Measurements from ENCODE around the gene MGAT5.
"Not testable (repeated sequence)": the region's sequence is repeated elsewhere in the genome, so short reads cannot be mapped to it uniquely, and the experiment has no call there.

Gene MGAT5

DNA sequence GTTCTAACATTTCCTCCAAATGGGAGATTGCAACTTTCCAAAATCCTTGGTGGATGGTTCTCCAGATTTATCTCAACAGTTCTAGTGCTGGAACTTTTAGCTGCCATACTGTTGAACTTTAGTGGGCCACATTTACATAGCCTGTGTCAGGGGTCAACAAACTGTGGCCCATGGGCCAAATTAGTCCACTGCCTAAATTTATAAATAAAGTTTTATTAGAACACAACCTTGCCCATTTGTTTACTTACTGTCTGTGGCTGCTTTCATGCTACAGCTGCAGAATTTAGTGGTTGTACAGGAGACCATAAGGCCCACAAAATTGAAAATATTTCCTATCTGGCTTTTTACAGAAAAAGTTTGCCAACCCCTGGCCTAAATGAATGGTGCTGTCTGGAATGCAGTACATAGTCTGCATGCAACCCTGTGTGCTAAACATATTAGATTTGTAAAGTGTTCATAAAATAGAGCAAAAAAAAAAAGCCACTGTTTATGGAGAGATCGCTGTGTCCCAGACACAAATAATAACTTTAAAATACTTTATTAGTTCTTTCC lies 30.3 kb downstream of the MGAT5 start:
- Histone ChIP-seq H3K9ac (ENCODE audit: low read depth, low read length) (no peak overlapping the region), H3K9me3 (ENCODE audit: control insufficient read depth, insufficient read depth, low read length) (no peaks in the 10 kb centered on the region), H3K4me1 (ENCODE audit: insufficient read depth, low read length) (no peaks in the 10 kb centered on the region), H3K36me3 (ENCODE audit: insufficient read depth, low read length) (no peaks in the 10 kb centered on the region)

DNA sequence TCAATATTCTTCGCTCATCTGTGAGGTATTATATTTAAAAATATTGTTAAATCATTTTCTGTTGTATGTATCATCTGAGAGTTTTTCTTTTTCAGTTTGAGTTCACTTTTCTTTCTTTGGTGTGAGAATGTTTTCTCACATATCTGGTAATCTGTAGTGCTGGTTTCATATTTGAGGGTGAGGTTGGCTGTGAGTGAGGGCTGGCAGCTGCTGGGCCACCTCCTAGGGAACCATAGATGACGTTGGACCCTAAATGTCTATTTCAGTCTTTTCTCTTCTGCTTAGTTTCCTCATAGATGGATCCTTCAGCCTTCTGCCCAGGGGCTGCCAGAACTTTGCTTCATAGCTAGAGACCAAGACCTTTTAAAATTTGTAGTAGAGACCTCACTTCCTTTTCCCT lies 33.5 kb downstream of the MGAT5 start:
- no peaks in the 10 kb centered on the region for H3K9me3 ChIP-seq (ENCODE audit: control insufficient read depth, insufficient read depth, low read length)
- H3K9ac ChIP-seq (ENCODE audit: low read depth, low read length) = no peak overlapping the region
- no peaks in the 10 kb centered on the region for H3K4me1 ChIP-seq (ENCODE audit: insufficient read depth, low read length)
- no peaks in the 10 kb centered on the region for H3K36me3 ChIP-seq (ENCODE audit: insufficient read depth, low read length)

DNA sequence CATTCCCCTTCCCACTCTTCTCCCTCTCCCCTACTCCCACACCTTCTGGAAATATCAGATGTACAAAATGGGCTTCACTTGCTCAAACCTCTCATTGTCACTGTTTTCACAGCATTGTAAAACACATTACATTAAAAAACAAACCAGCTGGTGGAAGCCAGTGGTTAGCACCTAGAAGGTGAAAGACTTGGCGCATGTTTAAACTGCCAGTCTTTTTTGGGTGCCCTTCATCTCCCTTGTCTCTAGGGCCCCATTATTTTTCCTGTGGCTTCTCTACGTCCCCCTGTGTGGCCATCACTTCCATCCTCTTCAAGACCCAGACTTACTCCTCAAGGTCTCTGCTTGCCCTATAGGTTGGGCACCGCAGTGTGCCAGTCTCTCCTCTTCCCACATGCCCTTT lies 34.9 kb downstream of the MGAT5 start:
- no peaks in the 10 kb centered on the region; the same call in 1 of the 2 replicates for H3K4me1 ChIP-seq (ENCODE audit: insufficient read depth, low read length)

DNA sequence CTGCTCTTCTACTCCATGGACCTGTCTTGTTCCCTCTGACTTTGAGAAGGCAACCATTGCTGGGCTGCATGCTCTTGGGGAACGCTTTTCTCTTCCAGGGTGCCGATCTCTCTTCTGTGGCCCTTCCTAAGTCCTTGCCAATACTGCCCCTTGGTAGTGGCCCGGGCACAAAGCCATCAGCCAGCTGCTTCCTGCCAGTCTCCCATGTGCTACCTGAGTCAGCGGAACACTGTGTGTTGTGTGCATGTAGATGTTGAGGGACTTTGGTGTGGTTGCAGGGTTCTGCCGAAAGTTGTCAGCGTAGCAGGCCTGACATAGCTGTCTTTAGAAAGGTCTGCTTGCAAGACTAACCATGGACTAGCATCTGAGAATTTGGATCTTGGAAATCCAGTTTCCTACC lies 35.4 kb downstream of the MGAT5 start:
- Histone ChIP-seq H3K36me3 (ENCODE audit: insufficient read depth, low read length) (no peaks in the 10 kb centered on the region), H3K9ac (ENCODE audit: low read depth, low read length) (no peak overlapping the region), H3K4me1 (ENCODE audit: insufficient read depth, low read length) (no peaks in the 10 kb centered on the region; the same call in 1 of the 2 replicates), H3K9me3 (ENCODE audit: control insufficient read depth, insufficient read depth, low read length) (no peaks in the 10 kb centered on the region)

More for the DNA sequence above, 34.9 kb downstream of the MGAT5 start:
- Histone ChIP-seq H3K9ac (ENCODE audit: low read depth, low read length) (no peak overlapping the region), H3K9me3 (ENCODE audit: control insufficient read depth, insufficient read depth, low read length) (no peaks in the 10 kb centered on the region), H3K36me3 (ENCODE audit: insufficient read depth, low read length) (no peaks in the 10 kb centered on the region)

DNA sequence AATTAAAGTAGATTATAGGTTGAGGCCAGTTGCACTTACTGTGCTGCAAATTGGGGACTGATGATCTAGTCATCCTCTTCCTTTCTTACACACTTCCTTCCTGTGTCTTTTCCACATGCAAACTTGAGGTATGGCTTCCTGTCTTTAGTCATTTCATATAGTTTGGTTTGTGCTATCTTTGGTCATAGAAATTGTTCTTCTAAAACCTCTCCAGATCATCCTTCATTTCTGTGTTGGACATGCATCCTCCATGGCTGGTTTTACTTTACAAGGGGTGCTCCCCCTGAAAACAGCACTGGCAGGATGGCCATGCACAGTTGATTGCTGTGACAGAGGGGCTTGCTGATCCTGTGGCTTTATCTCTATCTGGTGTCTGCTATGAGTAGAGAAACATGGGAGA lies 36.5 kb downstream of the MGAT5 start:
- Histone ChIP-seq H3K9ac (ENCODE audit: low read depth, low read length) (no peak overlapping the region), H3K9me3 (ENCODE audit: control insufficient read depth, insufficient read depth, low read length) (no peaks in the 10 kb centered on the region), H3K4me1 (ENCODE audit: insufficient read depth, low read length) (no peaks in the 10 kb centered on the region; the same call in 1 of the 2 replicates), H3K36me3 (ENCODE audit: insufficient read depth, low read length) (no peaks in the 10 kb centered on the region)

DNA sequence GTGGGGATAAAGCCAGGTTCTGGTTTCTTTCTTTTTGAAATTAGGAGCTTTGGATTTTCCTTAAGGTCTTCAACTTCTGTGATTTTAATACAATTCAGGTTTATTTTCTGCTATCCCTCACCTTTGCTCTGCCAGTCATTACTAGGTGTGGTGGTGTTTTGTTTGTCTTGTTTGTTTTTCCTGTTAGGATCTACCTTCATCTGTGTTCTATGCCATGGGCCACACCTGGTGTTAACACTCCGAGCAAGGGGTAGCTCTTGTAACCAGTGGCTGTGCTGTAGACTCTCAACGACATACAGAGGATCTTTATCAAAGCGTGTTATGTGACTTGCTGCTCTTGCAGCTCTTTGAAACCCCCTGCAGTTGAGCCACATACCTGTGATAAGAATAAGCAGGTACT lies 38.6 kb downstream of the MGAT5 start:
- Histone ChIP-seq H3K9me3 (ENCODE audit: control insufficient read depth, insufficient read depth, low read length) (no peaks in the 10 kb centered on the region), H3K36me3 (ENCODE audit: insufficient read depth, low read length) (no peaks in the 10 kb centered on the region), H3K9ac (ENCODE audit: low read depth, low read length) (no peak overlapping the region), H3K4me1 (ENCODE audit: insufficient read depth, low read length) (no peaks in the 10 kb centered on the region; the same call in 1 of the 2 replicates)

DNA sequence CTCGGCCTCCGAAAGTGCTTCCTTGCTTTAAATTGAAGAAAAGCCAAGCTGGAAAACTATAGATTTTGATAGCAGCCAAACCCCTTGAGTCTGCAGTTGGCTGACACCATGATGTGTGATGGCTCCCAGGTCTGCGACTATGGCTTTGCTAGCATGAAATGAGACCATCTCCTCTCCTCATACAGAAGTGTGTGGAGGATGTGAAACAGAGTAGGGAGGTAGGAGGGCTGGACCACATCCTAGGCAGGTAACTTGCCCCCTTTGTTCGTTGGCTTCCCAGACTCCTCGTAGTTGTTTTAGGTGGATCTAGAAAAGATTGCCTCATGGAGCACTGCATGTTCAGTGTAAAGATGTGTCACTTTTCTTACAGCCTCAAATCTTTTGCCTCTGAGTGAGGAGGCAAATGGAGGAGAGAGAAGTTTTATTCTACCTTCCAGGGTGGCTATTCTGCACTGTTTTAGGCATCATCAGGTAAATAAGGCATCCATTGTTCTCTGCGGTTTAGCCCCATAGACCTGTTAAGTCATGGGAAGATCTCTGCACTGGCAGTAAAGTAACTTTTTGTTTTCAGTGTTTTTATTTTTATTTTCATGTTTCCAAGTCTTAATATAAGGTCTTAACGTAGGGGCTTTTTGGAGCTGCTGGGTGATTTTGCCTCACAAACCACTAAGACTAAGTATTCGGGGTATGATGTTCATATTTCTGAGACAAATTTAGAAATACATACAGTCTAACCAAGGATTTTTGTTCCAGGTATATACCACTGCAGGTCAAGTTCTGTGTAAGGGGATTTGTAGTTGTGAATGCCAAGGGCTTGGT lies 40.1 kb downstream of the MGAT5 start:
- no peaks in the 10 kb centered on the region for H3K9me3 ChIP-seq (ENCODE audit: control insufficient read depth, insufficient read depth, low read length)
- no peak overlapping the region for H3K9ac ChIP-seq (ENCODE audit: low read depth, low read length)
- H3K36me3 ChIP-seq (ENCODE audit: insufficient read depth, low read length) = no peaks in the 10 kb centered on the region
- no peaks in the 10 kb centered on the region; the same call in 1 of the 2 replicates for H3K4me1 ChIP-seq (ENCODE audit: insufficient read depth, low read length)

DNA sequence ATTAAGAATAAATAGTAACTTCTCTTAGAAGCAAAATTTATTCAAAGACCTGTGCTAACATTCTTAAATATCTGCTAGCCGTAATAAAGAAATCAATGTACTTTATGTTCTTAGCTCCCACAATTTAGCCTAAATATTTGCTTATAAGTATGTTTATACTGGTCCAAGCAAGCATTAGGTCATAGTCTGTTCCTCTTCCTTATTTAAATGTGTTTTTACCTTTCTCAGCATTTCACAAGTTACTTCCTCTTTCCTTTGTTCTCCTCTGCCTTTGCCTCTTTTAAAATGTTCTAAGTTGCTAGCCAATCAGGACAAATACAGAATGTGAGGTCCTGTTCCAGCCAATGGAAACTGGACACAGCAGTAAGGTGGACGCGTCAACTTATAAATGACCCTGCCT lies 40.7 kb downstream of the MGAT5 start:
- H3K9me3 ChIP-seq (ENCODE audit: control insufficient read depth, insufficient read depth, low read length); H3K4me1 ChIP-seq (ENCODE audit: insufficient read depth, low read length); H3K9ac ChIP-seq (ENCODE audit: low read depth, low read length); H3K36me3 ChIP-seq (ENCODE audit: insufficient read depth, low read length): not testable (repeated sequence)

DNA sequence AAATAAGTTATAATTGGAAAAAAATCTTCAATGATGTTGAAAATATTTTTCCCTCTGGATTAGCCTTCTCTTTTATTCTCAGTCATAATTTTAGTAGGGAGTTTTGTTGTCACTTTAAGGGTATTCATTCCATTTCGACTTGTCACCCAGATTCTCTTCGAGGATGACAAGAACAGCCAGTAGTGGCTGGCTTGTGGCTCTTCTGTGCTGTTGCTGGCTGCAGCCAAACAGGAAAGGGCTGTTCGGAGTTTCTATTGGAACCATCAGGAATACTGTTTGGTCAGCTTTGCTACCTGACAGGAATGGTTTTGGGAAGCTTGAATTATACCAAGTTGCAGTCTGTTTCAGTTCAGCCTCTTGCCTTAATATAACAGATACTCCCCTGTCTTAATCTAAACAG lies 41.6 kb downstream of the MGAT5 start:
- no peaks in the 10 kb centered on the region for H3K36me3 ChIP-seq (ENCODE audit: insufficient read depth, low read length)
- H3K4me1 ChIP-seq (ENCODE audit: insufficient read depth, low read length) = no peaks in the 10 kb centered on the region; the same call in 1 of the 2 replicates
- no peaks in the 10 kb centered on the region for H3K9me3 ChIP-seq (ENCODE audit: control insufficient read depth, insufficient read depth, low read length)
- no peak overlapping the region for H3K9ac ChIP-seq (ENCODE audit: low read depth, low read length)

DNA sequence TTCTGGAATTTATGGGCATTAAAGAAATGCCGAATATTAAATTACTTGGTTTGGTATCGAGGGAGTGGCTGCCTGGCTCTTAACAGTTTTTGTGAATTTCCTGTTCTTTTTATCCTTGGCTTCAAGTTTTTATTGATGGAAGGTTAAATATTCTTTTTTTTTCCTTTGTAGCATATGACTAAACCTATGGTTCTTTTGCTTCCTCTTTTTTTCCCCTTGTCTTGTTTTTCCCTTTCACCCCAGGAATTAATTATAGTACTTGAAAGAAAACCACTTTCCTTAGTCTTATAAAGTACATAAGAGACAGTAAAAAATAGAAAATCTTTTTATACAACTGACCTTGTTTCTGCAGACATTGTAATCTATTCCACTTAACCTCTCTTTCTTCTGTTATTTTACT lies 42.4 kb downstream of the MGAT5 start:
- no peaks in the 10 kb centered on the region; the same call in 1 of the 2 replicates for H3K4me1 ChIP-seq (ENCODE audit: insufficient read depth, low read length)
- H3K36me3 ChIP-seq (ENCODE audit: insufficient read depth, low read length) = no peaks in the 10 kb centered on the region
- no peak overlapping the region for H3K9ac ChIP-seq (ENCODE audit: low read depth, low read length)
- no peaks in the 10 kb centered on the region for H3K9me3 ChIP-seq (ENCODE audit: control insufficient read depth, insufficient read depth, low read length)

DNA sequence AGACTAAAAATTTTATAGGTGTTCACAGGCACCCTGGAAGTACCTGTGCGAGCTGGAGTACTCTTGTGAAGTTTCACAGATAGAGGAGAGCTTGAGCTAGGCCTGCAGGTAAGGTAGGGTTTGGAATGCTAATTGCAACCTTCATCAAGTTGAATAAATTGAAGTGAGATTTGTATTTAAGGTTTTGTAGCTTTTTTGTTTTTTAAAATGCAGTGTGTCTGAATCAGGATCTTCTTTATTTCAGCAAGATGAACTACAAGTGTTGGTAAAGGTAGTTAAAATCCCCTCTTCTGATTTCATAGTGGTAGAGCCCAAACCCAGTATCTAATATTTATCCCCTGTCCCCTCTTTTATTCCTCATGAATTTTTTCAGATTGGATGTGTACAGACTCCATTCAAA lies 45.5 kb downstream of the MGAT5 start:
- Histone ChIP-seq H3K4me1 (ENCODE audit: insufficient read depth, low read length) (no peaks in the 10 kb centered on the region), H3K9ac (ENCODE audit: low read depth, low read length) (no peak overlapping the region), H3K36me3 (ENCODE audit: insufficient read depth, low read length) (no peaks in the 10 kb centered on the region), H3K9me3 (ENCODE audit: control insufficient read depth, insufficient read depth, low read length) (no peaks in the 10 kb centered on the region; the same call in 1 of the 2 replicates)

DNA sequence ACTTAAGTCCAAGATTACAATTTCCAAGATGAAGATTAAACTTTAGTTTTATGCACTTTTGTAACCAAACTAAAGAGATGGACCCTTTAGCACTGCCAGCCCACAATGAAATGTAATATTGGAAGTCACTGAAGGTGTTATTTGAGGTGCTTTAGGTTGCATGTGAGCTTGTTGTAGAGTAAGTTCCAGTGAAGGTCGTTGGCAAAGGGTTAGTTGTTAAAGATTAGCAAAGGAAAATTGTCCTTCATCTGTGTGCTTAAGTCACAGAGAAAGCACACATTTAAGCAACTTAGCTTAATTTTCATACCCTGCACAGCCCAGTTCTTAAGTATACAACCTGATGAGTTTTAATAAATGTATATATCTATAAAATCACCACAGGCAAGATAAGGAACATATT lies 46.7 kb downstream of the MGAT5 start:
- H3K36me3 ChIP-seq (ENCODE audit: insufficient read depth, low read length) = no peaks in the 10 kb centered on the region
- no peaks in the 10 kb centered on the region; the same call in 1 of the 2 replicates for H3K9me3 ChIP-seq (ENCODE audit: control insufficient read depth, insufficient read depth, low read length)
- no peaks in the 10 kb centered on the region for H3K4me1 ChIP-seq (ENCODE audit: insufficient read depth, low read length)
- H3K9ac ChIP-seq (ENCODE audit: low read depth, low read length) = no peak overlapping the region

DNA sequence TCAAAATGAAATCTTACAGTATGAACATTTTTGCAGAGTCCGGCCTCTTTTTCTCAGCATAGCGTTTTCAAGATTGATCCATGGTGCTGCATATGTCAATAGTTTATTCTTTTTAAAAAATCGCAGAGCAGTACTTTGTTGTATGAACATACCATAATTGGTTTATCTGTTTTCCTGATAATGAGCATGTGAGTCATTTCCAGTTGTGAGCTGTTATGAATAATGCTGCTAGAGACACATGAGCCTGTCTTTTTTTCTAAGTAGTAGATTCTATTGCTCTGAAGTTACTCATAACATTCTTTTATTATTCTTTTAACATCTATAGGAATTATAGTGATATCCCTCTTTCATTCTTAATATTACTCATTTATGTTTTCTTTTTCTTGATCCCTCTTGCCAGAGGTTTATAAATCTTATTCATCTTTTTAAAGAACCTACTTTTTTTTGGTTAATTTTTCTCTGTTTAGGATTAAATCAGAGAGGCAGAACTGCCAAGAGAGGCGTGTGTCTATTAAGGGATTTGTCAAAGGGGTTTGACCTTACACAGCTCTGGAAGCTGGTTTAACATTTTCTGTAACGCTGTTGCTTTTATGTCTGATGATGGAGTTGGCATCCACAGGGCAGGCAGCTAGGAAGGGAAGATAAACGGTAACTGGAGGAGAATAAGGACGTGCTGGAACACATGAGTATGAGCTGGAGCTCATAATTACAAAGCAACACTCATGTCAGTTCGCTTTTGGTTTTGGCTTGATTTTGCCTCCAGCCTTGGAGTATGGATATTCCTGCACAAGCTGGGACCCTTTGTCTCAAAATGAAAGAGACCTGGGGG lies 47.4 kb downstream of the MGAT5 start:
- H3K4me1 ChIP-seq (ENCODE audit: insufficient read depth, low read length) = no peaks in the 10 kb centered on the region
- no peaks in the 10 kb centered on the region; the same call in 1 of the 2 replicates for H3K9me3 ChIP-seq (ENCODE audit: control insufficient read depth, insufficient read depth, low read length)
- H3K36me3 ChIP-seq (ENCODE audit: insufficient read depth, low read length) = no peaks in the 10 kb centered on the region
- no peak overlapping the region for H3K9ac ChIP-seq (ENCODE audit: low read depth, low read length)

DNA sequence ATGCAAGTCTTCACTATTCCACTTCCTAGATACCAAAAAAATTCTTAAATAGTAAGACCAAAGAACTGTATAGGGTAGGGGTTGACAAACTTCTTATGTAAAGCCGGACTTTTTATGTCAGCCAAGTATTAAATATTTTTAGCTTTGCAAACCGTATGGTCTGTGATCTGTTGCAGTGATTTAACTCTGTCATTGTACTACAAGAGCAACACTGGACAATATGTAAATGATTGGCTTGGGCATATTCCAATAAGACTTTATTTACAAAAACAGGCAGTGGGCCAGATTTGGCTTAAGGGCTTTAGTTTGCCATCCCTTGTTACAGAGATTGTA lies 48.0 kb downstream of the MGAT5 start:
- no peaks in the 10 kb centered on the region; the same call in 1 of the 2 replicates for H3K9me3 ChIP-seq (ENCODE audit: control insufficient read depth, insufficient read depth, low read length)
- no peaks in the 10 kb centered on the region for H3K36me3 ChIP-seq (ENCODE audit: insufficient read depth, low read length)
- H3K9ac ChIP-seq (ENCODE audit: low read depth, low read length) = no peak overlapping the region
- no peaks in the 10 kb centered on the region for H3K4me1 ChIP-seq (ENCODE audit: insufficient read depth, low read length)

Data from ES-I3 (cell line).